OCI-LY7 (cell line): ENCODE results near the gene LIMK1.

Experiments
- EZH2phosphoT487 ChIP-seq: fragments of 200-600 bp; sonication (generic); IDR thresholded peaks from 2 replicates; pipeline ENCODE4 v1.6.1; 2018; ENCODE audit warnings: low read depth, borderline replicate concordance, mild to moderate bottlenecking, mixed run types, antibody characterized with exemption, low read length, moderate library complexity, mixed read lengths
- TF ChIP-seq, protein P1 (sequence below): fragments of 200-600 bp; sonication (generic); conservative IDR thresholded peaks from 2 replicates; pipeline ENCODE4 v1.5.1; 2014; ENCODE audit warnings: mild to moderate bottlenecking, antibody characterized with exemption, low read length, moderate library complexity, mixed read lengths

DNA sequence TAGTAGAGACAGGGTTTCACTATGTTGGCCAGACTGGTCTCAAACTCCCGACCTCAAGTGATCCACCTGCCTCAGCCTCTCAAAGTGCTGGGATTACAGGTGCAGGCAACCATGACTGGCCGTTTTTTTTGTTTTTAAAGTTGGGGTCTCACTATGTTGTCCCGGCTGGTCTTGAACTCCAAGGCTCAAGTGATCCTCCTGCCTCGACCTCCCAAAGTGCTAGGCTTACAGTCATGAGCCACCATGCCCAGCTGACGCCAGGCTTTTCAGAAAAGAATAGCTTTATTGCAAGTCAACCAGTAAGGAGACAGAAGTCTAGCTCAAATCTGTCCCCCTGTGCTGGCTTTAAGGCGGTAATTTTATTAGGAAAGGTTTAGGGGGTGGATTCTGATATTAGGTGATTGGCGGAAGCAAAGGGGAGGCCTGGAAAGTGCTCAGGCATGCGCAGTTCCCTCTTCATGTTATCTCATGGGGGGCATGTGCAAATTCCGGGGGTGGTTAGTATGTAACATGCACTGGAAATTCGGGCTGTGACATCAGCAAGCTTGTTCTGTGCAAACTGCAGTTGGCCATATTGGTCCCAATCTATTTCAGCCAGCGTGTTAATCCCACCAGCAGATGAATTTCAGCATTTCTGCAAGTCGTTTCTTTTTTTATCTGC, 42.7 kb downstream of the LIMK1 start:
- TF ChIP-seq, protein P1, sequence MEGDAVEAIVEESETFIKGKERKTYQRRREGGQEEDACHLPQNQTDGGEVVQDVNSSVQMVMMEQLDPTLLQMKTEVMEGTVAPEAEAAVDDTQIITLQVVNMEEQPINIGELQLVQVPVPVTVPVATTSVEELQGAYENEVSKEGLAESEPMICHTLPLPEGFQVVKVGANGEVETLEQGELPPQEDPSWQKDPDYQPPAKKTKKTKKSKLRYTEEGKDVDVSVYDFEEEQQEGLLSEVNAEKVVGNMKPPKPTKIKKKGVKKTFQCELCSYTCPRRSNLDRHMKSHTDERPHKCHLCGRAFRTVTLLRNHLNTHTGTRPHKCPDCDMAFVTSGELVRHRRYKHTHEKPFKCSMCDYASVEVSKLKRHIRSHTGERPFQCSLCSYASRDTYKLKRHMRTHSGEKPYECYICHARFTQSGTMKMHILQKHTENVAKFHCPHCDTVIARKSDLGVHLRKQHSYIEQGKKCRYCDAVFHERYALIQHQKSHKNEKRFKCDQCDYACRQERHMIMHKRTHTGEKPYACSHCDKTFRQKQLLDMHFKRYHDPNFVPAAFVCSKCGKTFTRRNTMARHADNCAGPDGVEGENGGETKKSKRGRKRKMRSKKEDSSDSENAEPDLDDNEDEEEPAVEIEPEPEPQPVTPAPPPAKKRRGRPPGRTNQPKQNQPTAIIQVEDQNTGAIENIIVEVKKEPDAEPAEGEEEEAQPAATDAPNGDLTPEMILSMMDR: no peak
- TF ChIP-seq EZH2phosphoT487: no peak
